HG02943 (cell line): ENCODE measurements around the gene TSPAN9.

Experiments used
- ATAC-seq: cut with Tn5 transposase; IDR thresholded peaks from one replicate; pipeline ENCODE4 v1.9.1; 2021; ENCODE audit warnings: mild to moderate bottlenecking, low read depth, moderate library complexity; ENCODE audit not compliant: unreplicated experiment

Gene TSPAN9

GRCh38 chr12:3097836-3098235 is 20.7 kb downstream of the TSPAN9 start:
- no peak for ATAC-seq

- no peak for ATAC-seq
Measured at GRCh38 chr12:3098436-3098835, 21.3 kb downstream of the TSPAN9 start.

- no peak for ATAC-seq
Measured at GRCh38 chr12:3099146-3099545, 22.0 kb downstream of the TSPAN9 start.

- no peak for ATAC-seq
Measured at GRCh38 chr12:3101309-3102024, 24.3 kb downstream of the TSPAN9 start.

- ATAC-seq, result no peak
Measured at GRCh38 chr12:3102771-3103410, 25.7 kb downstream of the TSPAN9 start.

- no peak for ATAC-seq
Measured at GRCh38 chr12:3103806-3104205, 26.6 kb downstream of the TSPAN9 start.

- ATAC-seq, result no peak
Measured at GRCh38 chr12:3105690-3106479, 28.7 kb downstream of the TSPAN9 start.

GRCh38 chr12:3106579-3106978 is 29.4 kb downstream of the TSPAN9 start:
- no peak for ATAC-seq

- no peak for ATAC-seq
Measured at GRCh38 chr12:3107071-3107583, 29.9 kb downstream of the TSPAN9 start.

- ATAC-seq, result no peak
Measured at GRCh38 chr12:3107954-3108353, 30.8 kb downstream of the TSPAN9 start.

GRCh38 chr12:3110578-3110977 is 33.4 kb downstream of the TSPAN9 start:
- no peak for ATAC-seq

GRCh38 chr12:3113671-3114325 is 36.6 kb downstream of the TSPAN9 start:
- ATAC-seq, result no peak

- no peak for ATAC-seq
Measured at GRCh38 chr12:3114671-3115070, 37.5 kb downstream of the TSPAN9 start.

- ATAC-seq, result no peak
Measured at GRCh38 chr12:3115078-3115477, 37.9 kb downstream of the TSPAN9 start.

GRCh38 chr12:3116106-3116844 is 39.1 kb downstream of the TSPAN9 start:
- no peak for ATAC-seq

GRCh38 chr12:3117144-3117581 is 40.0 kb downstream of the TSPAN9 start:
- no peak for ATAC-seq

- ATAC-seq, result no peak
Measured at GRCh38 chr12:3117591-3118015, 40.4 kb downstream of the TSPAN9 start.

- no peak for ATAC-seq
Measured at GRCh38 chr12:3119192-3119755, 42.1 kb downstream of the TSPAN9 start.

- no peak for ATAC-seq
Measured at GRCh38 chr12:3119756-3120601, 42.8 kb downstream of the TSPAN9 start.
